Cardiac septum (tissue), 1 donor: Measurements from ENCODE around the gene TEX12. TPM values are rescaled to one million over a fixed set of nuclear protein-coding genes. Genes with fewer than 3 reads are reported as not detected.
A peak's percentile ranks its signal among the peaks of the same experiment; 100 is the strongest.
"Not testable (repeated sequence)": the region's sequence is repeated elsewhere in the genome, so short reads cannot be mapped to it uniquely, and the experiment has no call there.

Experiments
- DNase-seq: peaks from one replicate; pipeline ENCODE4 v3.0.0-alpha.2; 2020; ENCODE audit warnings: low spot score
- intact Hi-C: fragments of 100-400 bp; cut with DNase I; formaldehyde crosslinking; loops from one replicate; pipeline ENCODE4 v1.14.0; 2022
- total RNA-seq: library from RNA; stranded (reverse); fragmentation: NEBNext Ultra II Directional; extraction: Animal tissue kit (Norgen Biotek cat#: 25700); gene quantifications from one replicate; pipeline ENCODE4 v1.2.1, GENCODE V29; 2021
- donor health status: DM: no; HTN: no; CAD: no.

The TEX12 gene
- total RNA-seq, 1 donor from 2014 or later = 0.32 TPM

GRCh38 chr11:112162761-112163546, 4.2 kb upstream of the TEX12 start:
- DNase-seq = no peak
- intact Hi-C loops = no loop called here

GRCh38 chr11:112163875-112164685, 3.1 kb upstream of the TEX12 start, which contains the start of gene IL18:
IL18 (minus strand) TSS chr11:112164094; CDS start chr11:112155053, 9,041 bp downstream.
- peak; percentile 79 for DNase-seq
- intact Hi-C loops = no loop called here

- intact Hi-C loops = no loop called here
These were observed 2.1 kb upstream of the TEX12 start for GRCh38 chr11:112165049-112165448.

GRCh38 chr11:112166562-112166961, 610 bp upstream of the TEX12 start:
- intact Hi-C loops = no loop called here
- DNase-seq = no peak

More at GRCh38 chr11:112165049-112165448, 2.1 kb upstream of the TEX12 start:
- DNase-seq = no peak

- no peak for DNase-seq
- intact Hi-C loops = no loop called here
These were observed 5.3 kb downstream of the TEX12 start for GRCh38 chr11:112172362-112172994.

GRCh38 chr11:112173152-112173551, 6.0 kb downstream of the TEX12 start:
- intact Hi-C loops = no loop called here
- DNase-seq = no peak

- DNase-seq = peak; percentile 82
- intact Hi-C loops = loop anchor here (5.0 kb wide), 1 partner anchor 63 kb away; no protein-coding TSS in a partner anchor
These were observed 7.8 kb downstream of the TEX12 start, which contains the start of gene BCO2 for GRCh38 chr11:112174789-112175598. BCO2 (plus strand) TSS chr11:112175512; CDS start chr11:112175602, 90 bp downstream.

GRCh38 chr11:112175599-112175952, 8.4 kb downstream of the TEX12 start:
- DNase-seq = no peak
- intact Hi-C loops = loop anchor here (5.0 kb wide), 1 partner anchor 63 kb away; no protein-coding TSS in a partner anchor

- intact Hi-C loops = loop anchor here (5.0 kb wide), 1 partner anchor 64 kb away; no protein-coding TSS in a partner anchor
These were observed 8.9 kb downstream of the TEX12 start for GRCh38 chr11:112176077-112176476.

GRCh38 chr11:112177589-112177988, 10.4 kb downstream of the TEX12 start:
- intact Hi-C loops = loop anchor here (5.0 kb wide), 1 partner anchor 65 kb away; no protein-coding TSS in a partner anchor
- DNase-seq = no peak

More at GRCh38 chr11:112176077-112176476, 8.9 kb downstream of the TEX12 start:
- DNase-seq = no peak

GRCh38 chr11:112178428-112178827, 11.3 kb downstream of the TEX12 start:
- intact Hi-C loops = loop anchor here (5.0 kb wide), 1 partner anchor 66 kb away; no protein-coding TSS in a partner anchor

GRCh38 chr11:112178936-112179335, 11.8 kb downstream of the TEX12 start:
- intact Hi-C loops = loop anchor here (5.0 kb wide), 1 partner anchor 67 kb away; no protein-coding TSS in a partner anchor
- no peak for DNase-seq

More at GRCh38 chr11:112178428-112178827, 11.3 kb downstream of the TEX12 start:
- no peak for DNase-seq

- no peak for DNase-seq
- intact Hi-C loops = loop anchor here (5.0 kb wide), 1 partner anchor 67 kb away; no protein-coding TSS in a partner anchor
These were observed 12.4 kb downstream of the TEX12 start for GRCh38 chr11:112179601-112180000.

GRCh38 chr11:112182867-112183266, 15.7 kb downstream of the TEX12 start:
- DNase-seq = no peak
- intact Hi-C loops = no loop called here

- intact Hi-C loops = no loop called here
- no peak for DNase-seq
These were observed 18.7 kb downstream of the TEX12 start for GRCh38 chr11:112185883-112186282.

GRCh38 chr11:112186304-112186703, 19.1 kb downstream of the TEX12 start:
- intact Hi-C loops = no loop called here
- DNase-seq = no peak

GRCh38 chr11:112195113-112195512, 27.9 kb downstream of the TEX12 start:
- intact Hi-C loops, DNase-seq: not testable (repeated sequence)

- no peak for DNase-seq
- intact Hi-C loops = no loop called here
These were observed 28.8 kb downstream of the TEX12 start for GRCh38 chr11:112195951-112196351.
